Astrocyte (in vitro differentiated cells and primary cell): ENCODE results near the gene SSH2. TPM values are rescaled to one million over a fixed set of nuclear protein-coding genes. Genes with fewer than 3 reads are reported as not detected.

Experiments used
- DNase-seq: peaks from one replicate; pipeline ENCODE4 v3.0.0-alpha.2; 2010; ENCODE audit warnings: low read depth
- FAIRE-seq: peaks from 2 replicates; lab custom pipeline; 2011; peaks lifted over from hg19 to GRCh38; lab: Jason Lieb, UNC
- H2AFZ ChIP-seq: 2 replicates; pipeline ENCODE4 v1.6.0; 2012; ENCODE audit warnings: low read depth, low read length, inconsistent platforms
- H3K27ac ChIP-seq: 2 replicates; pipeline ENCODE4 v1.5.1; 2011; ENCODE audit warnings: low read depth, low read length, inconsistent platforms
- H3K27me3 ChIP-seq: 2 replicates; pipeline ENCODE4 v1.6.0; 2011; ENCODE audit warnings: low read length, inconsistent platforms; ENCODE audit not compliant: insufficient read depth
- H3K36me3 ChIP-seq: 2 replicates; pipeline ENCODE4 v1.5.1; 2011; ENCODE audit warnings: low read length, inconsistent platforms; ENCODE audit not compliant: insufficient read depth
- H3K4me1 ChIP-seq: 2 replicates; pipeline ENCODE4 v1.5.1; 2011; ENCODE audit warnings: low read length, inconsistent platforms; ENCODE audit not compliant: insufficient read depth
- H3K4me2 ChIP-seq: 2 replicates; pipeline ENCODE4 v1.6.0; 2012; ENCODE audit warnings: low read length, inconsistent platforms
- H3K4me3 ChIP-seq: 2 replicates; pipeline ENCODE4 v1.5.1; 2011; ENCODE audit warnings: low read depth, mild to moderate bottlenecking, low read length, inconsistent platforms; ENCODE audit not compliant: insufficient read depth
- H3K79me2 ChIP-seq: 2 replicates; pipeline ENCODE4 v1.6.0; 2012; ENCODE audit warnings: mild to moderate bottlenecking, low read length, inconsistent platforms; ENCODE audit not compliant: insufficient read depth
- H3K9ac ChIP-seq: 2 replicates; pipeline ENCODE4 v1.6.0; 2012; ENCODE audit warnings: mild to moderate bottlenecking, low read length, inconsistent platforms
- H3K9me3 ChIP-seq: 2 replicates; pipeline ENCODE4 v1.5.1; 2012; ENCODE audit warnings: low read depth, mild to moderate bottlenecking, low read length, inconsistent platforms; ENCODE audit not compliant: insufficient read depth
- H4K20me1 ChIP-seq: 2 replicates; pipeline ENCODE4 v1.6.0; 2012; ENCODE audit warnings: low read length, inconsistent platforms; ENCODE audit not compliant: insufficient read depth
- H3K27ac Mint-ChIP-seq: one replicate; pipeline ENCODE4 v1.8.0; 2021; ENCODE audit warnings: mild to moderate bottlenecking, mixed read lengths; ENCODE audit not compliant: unreplicated experiment
- H3K27me3 Mint-ChIP-seq: one replicate; pipeline ENCODE4 v1.8.0; 2021; ENCODE audit warnings: low read depth, mixed read lengths; ENCODE audit not compliant: unreplicated experiment
- H3K36me3 Mint-ChIP-seq: one replicate; pipeline ENCODE4 v1.8.0; 2021; ENCODE audit warnings: low read depth, mixed read lengths; ENCODE audit not compliant: unreplicated experiment
- H3K4me1 Mint-ChIP-seq: one replicate; pipeline ENCODE4 v1.8.0; 2021; ENCODE audit warnings: low read depth, mixed read lengths; ENCODE audit not compliant: unreplicated experiment
- H3K4me3 Mint-ChIP-seq: one replicate; pipeline ENCODE4 v1.8.0; 2021; ENCODE audit warnings: mild to moderate bottlenecking, moderate library complexity, mixed read lengths; ENCODE audit not compliant: unreplicated experiment
- H3K9me3 Mint-ChIP-seq: one replicate; pipeline ENCODE4 v1.8.0; 2021; ENCODE audit warnings: mild to moderate bottlenecking, mixed read lengths; ENCODE audit not compliant: unreplicated experiment
- CTCF ChIP-seq: IDR thresholded peaks from 2 replicates; pipeline ENCODE4 v1.5.1; 2011; ENCODE audit warnings: low read depth, mild to moderate bottlenecking, inconsistent platforms, low read length, moderate library complexity; ENCODE audit not compliant: insufficient read depth
- EZH2 ChIP-seq: IDR thresholded peaks from 2 replicates; pipeline ENCODE4 v1.6.1; 2012; ENCODE audit warnings: mild to moderate bottlenecking, low read length, inconsistent platforms; ENCODE audit not compliant: insufficient read depth
- total RNA-seq: library from RNA; stranded (reverse); gene quantifications from 2 replicates; pipeline ENCODE4 v1.2.1, GENCODE V29; 2021

SSH2 gene
- total RNA-seq, 1 donor from 2014 or later: 31.1 TPM

GRCh38 chr17:29611351-29612093, 318.5 kb downstream of the SSH2 start:
- DNase-seq: no peak
- Mint-ChIP-seq H3K4me1 (no peaks in the 10 kb centered on the region), H3K9me3 (no peaks in the 10 kb centered on the region), H3K4me3 (no peak overlapping the region), H3K36me3 (peaks cover 2% of the 10 kb centered on the region), H3K27ac (no peak overlapping the region), H3K27me3 (peaks cover 3% of the 10 kb centered on the region)
- Histone ChIP-seq H2AFZ (no peak overlapping the region), H3K27me3 (peaks cover 6% of the 10 kb centered on the region), H3K9ac (no peak overlapping the region), H3K4me3 (no peak overlapping the region), H3K4me1 (peaks cover 20% of the 10 kb centered on the region), H3K27ac (no peak overlapping the region), H3K9me3 (no peaks in the 10 kb centered on the region), H4K20me1 (peaks cover 10% of the 10 kb centered on the region), H3K36me3 (no peaks in the 10 kb centered on the region), H3K4me2 (no peak overlapping the region), H3K79me2 (no peaks in the 10 kb centered on the region)
- TF ChIP-seq CTCF (no peak), EZH2 (no peak)
- FAIRE-seq: no peak

GRCh38 chr17:29610395-29610794, 319.6 kb downstream of the SSH2 start:
- H3K4me3 ChIP-seq: no peak overlapping the region
- FAIRE-seq: no peak
- H3K36me3 ChIP-seq: no peaks in the 10 kb centered on the region
- TF ChIP-seq EZH2: no peak
- TF ChIP-seq CTCF: no peak
- no peak overlapping the region for H3K9ac ChIP-seq
- no peak overlapping the region for H3K4me3 Mint-ChIP-seq
- no peak overlapping the region for H2AFZ ChIP-seq
- H3K4me1 Mint-ChIP-seq: no peaks in the 10 kb centered on the region
- H3K36me3 Mint-ChIP-seq: peaks cover 2% of the 10 kb centered on the region
- no peak overlapping the region for H3K4me2 ChIP-seq
- H3K4me1 ChIP-seq: peaks cover 11% of the 10 kb centered on the region
- peaks cover 7% of the 10 kb centered on the region for H4K20me1 ChIP-seq
- DNase-seq: no peak
- peaks cover 3% of the 10 kb centered on the region for H3K27me3 Mint-ChIP-seq
- no peaks in the 10 kb centered on the region for H3K27me3 ChIP-seq
- no peaks in the 10 kb centered on the region for H3K9me3 ChIP-seq
- H3K79me2 ChIP-seq: no peaks in the 10 kb centered on the region
- no peak overlapping the region for H3K27ac Mint-ChIP-seq
- no peak overlapping the region for H3K27ac ChIP-seq
- no peaks in the 10 kb centered on the region for H3K9me3 Mint-ChIP-seq

- no peak overlapping the region for H2AFZ ChIP-seq
- peaks cover 2% of the 10 kb centered on the region for H3K36me3 Mint-ChIP-seq
- H3K4me1 ChIP-seq: peaks cover 5% of the 10 kb centered on the region
- peaks cover 3% of the 10 kb centered on the region for H4K20me1 ChIP-seq
- TF ChIP-seq EZH2 (no peak), CTCF (no peak)
- H3K36me3 ChIP-seq: no peaks in the 10 kb centered on the region
- no peaks in the 10 kb centered on the region for H3K9me3 Mint-ChIP-seq
- H3K27me3 Mint-ChIP-seq: no peaks in the 10 kb centered on the region
- H3K27ac ChIP-seq: no peak overlapping the region
- FAIRE-seq (no peak), DNase-seq (no peak)
- no peak overlapping the region for H3K27ac Mint-ChIP-seq
- no peak overlapping the region for H3K4me3 ChIP-seq
- no peak overlapping the region for H3K9ac ChIP-seq
- no peaks in the 10 kb centered on the region for H3K79me2 ChIP-seq
- no peaks in the 10 kb centered on the region for H3K27me3 ChIP-seq
- H3K4me3 Mint-ChIP-seq: no peak overlapping the region
- no peaks in the 10 kb centered on the region for H3K9me3 ChIP-seq
- H3K4me2 ChIP-seq: no peak overlapping the region
- H3K4me1 Mint-ChIP-seq: no peaks in the 10 kb centered on the region
Measured at GRCh38 chr17:29608986-29609385, 321.0 kb downstream of the SSH2 start.
